ENCODE data around the gene CCDC18. TPM values are rescaled to one million over a fixed set of nuclear protein-coding genes. Genes with fewer than 3 reads are reported as not detected.

The CCDC18 gene
- total RNA-seq, 2 experiments from 2014 or later: 5.4 to 7.0 TPM

DNA sequence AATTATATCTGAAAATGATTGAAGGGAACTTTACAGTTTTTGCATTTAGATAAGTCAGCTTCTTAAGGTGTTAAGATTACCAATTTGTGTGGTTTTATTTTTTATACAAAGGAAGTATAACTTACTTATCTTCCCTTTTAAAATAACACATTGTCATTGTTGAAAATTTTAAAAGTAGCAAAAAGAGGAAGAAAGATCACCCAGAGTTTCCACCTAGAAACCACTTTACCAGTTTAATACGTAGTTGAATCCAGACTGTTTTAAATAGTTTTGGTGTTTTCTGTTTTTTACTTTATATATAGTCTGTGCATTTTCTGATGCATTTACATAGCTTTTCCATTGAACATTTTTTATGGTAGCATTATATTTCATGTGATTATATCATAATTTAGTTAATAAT is 6.1 kb downstream of the CCDC18 start:
- intact Hi-C loops (cut with DNase I, micrococcal nuclease): loop anchor here in 1 of 2 experiments (10.0 kb wide), 2 partner anchors 658 to 718 kb away; partner anchors contain the start of gene GCLM
- no peak overlapping the region for H3K4me3 Mint-ChIP-seq
- no peak overlapping the region for H3K27ac Mint-ChIP-seq
- H3K4me1 Mint-ChIP-seq (ENCODE audit: low read depth): peaks cover 21% of the 10 kb centered on the region
- Histone ChIP-seq H3K4me3 (ENCODE audit: low read length) (no peak overlapping the region), H3K27ac (ENCODE audit: low read depth in 1 of 2, low read length in 2 of 2) (no peak overlapping the region), H3K4me1 (ENCODE audit: insufficient read depth, low read length) (peaks cover 2% of the 10 kb centered on the region), H3K9me3 (ENCODE audit: control insufficient read depth in 1 of 2, insufficient read depth in 1 of 2, low read length in 2 of 2) (no peaks in the 10 kb centered on the region), H3K27me3 (ENCODE audit: control insufficient read depth in 1 of 2, insufficient read depth in 2 of 2, low read length in 2 of 2) (no peaks in the 10 kb centered on the region), H3K36me3 (ENCODE audit: insufficient read depth, low read length) (no peaks in the 10 kb centered on the region)
- H3K27me3 Mint-ChIP-seq: no peaks in the 10 kb centered on the region
- TF ChIP-seq, protein P1, sequence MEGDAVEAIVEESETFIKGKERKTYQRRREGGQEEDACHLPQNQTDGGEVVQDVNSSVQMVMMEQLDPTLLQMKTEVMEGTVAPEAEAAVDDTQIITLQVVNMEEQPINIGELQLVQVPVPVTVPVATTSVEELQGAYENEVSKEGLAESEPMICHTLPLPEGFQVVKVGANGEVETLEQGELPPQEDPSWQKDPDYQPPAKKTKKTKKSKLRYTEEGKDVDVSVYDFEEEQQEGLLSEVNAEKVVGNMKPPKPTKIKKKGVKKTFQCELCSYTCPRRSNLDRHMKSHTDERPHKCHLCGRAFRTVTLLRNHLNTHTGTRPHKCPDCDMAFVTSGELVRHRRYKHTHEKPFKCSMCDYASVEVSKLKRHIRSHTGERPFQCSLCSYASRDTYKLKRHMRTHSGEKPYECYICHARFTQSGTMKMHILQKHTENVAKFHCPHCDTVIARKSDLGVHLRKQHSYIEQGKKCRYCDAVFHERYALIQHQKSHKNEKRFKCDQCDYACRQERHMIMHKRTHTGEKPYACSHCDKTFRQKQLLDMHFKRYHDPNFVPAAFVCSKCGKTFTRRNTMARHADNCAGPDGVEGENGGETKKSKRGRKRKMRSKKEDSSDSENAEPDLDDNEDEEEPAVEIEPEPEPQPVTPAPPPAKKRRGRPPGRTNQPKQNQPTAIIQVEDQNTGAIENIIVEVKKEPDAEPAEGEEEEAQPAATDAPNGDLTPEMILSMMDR (IDR thresholded peaks at IDR 0.05): no peak
- H3K9me3 Mint-ChIP-seq: no peaks in the 10 kb centered on the region
- ChIA-PET CTCF (no interaction called here), POLR2A (no interaction called here)
- peaks cover 9% of the 10 kb centered on the region for H3K36me3 Mint-ChIP-seq (ENCODE audit: low read depth)
- ATAC-seq (ENCODE audit: poor library complexity) (no peak), DNase-seq (no peak)

DNA sequence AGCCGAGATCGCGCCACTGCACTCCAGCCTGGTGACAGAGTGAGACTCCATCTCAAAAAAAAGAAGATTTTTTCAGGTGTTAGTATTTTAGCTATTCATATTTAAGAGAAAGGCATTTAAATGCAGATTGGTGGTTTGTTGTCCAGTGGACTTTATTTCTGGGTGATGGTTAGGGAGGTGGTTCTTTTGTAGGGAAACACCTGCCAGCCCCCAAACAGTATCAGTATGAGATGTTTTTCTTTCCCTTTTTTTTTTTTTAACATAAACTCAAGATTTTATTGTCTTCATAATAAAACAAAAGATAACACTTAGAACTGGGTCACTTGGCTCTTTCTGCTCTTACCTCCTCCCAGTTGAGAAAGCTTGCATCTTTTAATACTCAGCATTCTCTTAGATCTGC is 9.9 kb downstream of the CCDC18 start:
- no peak overlapping the region for H3K4me3 Mint-ChIP-seq
- DNase-seq: no peak
- H3K36me3 ChIP-seq (ENCODE audit: insufficient read depth, low read length): peaks cover 4% of the 10 kb centered on the region
- no peak overlapping the region for H3K4me3 ChIP-seq (ENCODE audit: low read length)
- ATAC-seq (ENCODE audit: poor library complexity): no peak
- TF ChIP-seq, protein P1 (IDR thresholded peaks at IDR 0.05): no peak
- no peak overlapping the region for H3K27ac ChIP-seq (ENCODE audit: low read depth in 1 of 2, low read length in 2 of 2)
- peaks cover 6% of the 10 kb centered on the region for H3K4me1 Mint-ChIP-seq (ENCODE audit: low read depth)
- H3K27me3 ChIP-seq (ENCODE audit: control insufficient read depth in 1 of 2, insufficient read depth in 2 of 2, low read length in 2 of 2): no peaks in the 10 kb centered on the region
- H3K9me3 ChIP-seq (ENCODE audit: control insufficient read depth in 1 of 2, insufficient read depth in 1 of 2, low read length in 2 of 2): no peaks in the 10 kb centered on the region
- no peaks in the 10 kb centered on the region for H3K27me3 Mint-ChIP-seq
- peaks cover 17% of the 10 kb centered on the region for H3K36me3 Mint-ChIP-seq (ENCODE audit: low read depth)
- intact Hi-C loops (cut with DNase I, micrococcal nuclease): no loop called here
- POLR2A ChIA-PET: interaction anchor here (1.0 kb wide), 1 partner anchor 10 kb away, joined by 6 read pairs; the partner anchor contains the start of genes CCDC18 and TMED5
- CTCF ChIA-PET: no interaction called here
- no peak overlapping the region for H3K27ac Mint-ChIP-seq
- no peaks in the 10 kb centered on the region for H3K9me3 Mint-ChIP-seq
- no peaks in the 10 kb centered on the region for H3K4me1 ChIP-seq (ENCODE audit: insufficient read depth, low read length)

DNA sequence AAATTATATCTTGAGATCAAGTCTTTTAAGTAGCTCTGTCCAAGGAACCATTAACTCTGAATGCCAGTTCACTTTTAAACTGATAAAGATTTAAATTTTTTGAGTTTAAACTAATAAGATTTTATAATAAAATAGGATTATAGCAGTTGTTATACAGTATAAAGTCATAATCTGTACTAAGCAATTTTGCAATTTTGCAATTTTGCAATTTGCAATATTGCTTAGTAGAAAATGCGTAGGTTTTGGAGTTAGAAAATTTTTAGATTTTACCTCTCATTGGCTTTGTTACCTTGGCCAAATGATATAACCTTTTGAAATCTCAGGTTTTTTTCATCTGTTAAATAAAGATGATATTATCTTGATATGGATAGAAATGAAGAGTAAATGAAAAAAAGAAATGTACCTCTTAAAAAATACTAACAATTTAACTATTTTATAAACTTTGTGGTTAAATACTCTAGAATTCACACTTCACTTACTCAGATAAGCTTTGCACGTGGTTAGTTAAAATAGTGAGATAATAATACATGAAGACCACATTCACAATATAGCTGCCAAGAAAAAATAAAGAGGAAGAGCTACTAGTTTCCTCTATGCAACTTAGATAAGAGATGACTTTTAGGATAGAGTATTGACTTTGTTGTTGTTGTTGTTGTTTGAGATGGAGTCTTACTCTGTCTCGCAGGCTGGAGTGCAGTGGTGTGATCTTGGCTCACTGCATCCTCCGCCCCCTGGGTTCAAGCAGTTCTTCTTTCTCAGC is 13.9 kb downstream of the CCDC18 start:
- no peaks in the 10 kb centered on the region for H3K9me3 ChIP-seq (ENCODE audit: control insufficient read depth in 1 of 2, insufficient read depth in 1 of 2, low read length in 2 of 2)
- Mint-ChIP-seq H3K4me1 (ENCODE audit: low read depth) (peaks cover 4% of the 10 kb centered on the region), H3K27ac (no peak overlapping the region), H3K27me3 (no peaks in the 10 kb centered on the region), H3K9me3 (no peaks in the 10 kb centered on the region), H3K4me3 (no peak overlapping the region), H3K36me3 (ENCODE audit: low read depth) (peaks cover 38% of the 10 kb centered on the region)
- H3K4me3 ChIP-seq (ENCODE audit: low read length): no peak overlapping the region
- no peak overlapping the region for H3K27ac ChIP-seq (ENCODE audit: low read depth in 1 of 2, low read length in 2 of 2)
- no peaks in the 10 kb centered on the region for H3K4me1 ChIP-seq (ENCODE audit: insufficient read depth, low read length)
- H3K36me3 ChIP-seq (ENCODE audit: insufficient read depth, low read length): peaks cover 4% of the 10 kb centered on the region
- H3K27me3 ChIP-seq (ENCODE audit: control insufficient read depth in 1 of 2, insufficient read depth in 2 of 2, low read length in 2 of 2): no peaks in the 10 kb centered on the region
- DNase-seq (no peak), ATAC-seq (ENCODE audit: poor library complexity) (no peak)
- ChIA-PET POLR2A (no interaction called here), CTCF (no interaction called here)
- TF ChIP-seq, protein P1 (IDR thresholded peaks at IDR 0.05): no peak
- intact Hi-C loops (cut with DNase I, micrococcal nuclease): no loop called here

Data from CD4-positive, alpha-beta T cell (primary cell).